ENCODE data around the gene SLC22A16.

DNA sequence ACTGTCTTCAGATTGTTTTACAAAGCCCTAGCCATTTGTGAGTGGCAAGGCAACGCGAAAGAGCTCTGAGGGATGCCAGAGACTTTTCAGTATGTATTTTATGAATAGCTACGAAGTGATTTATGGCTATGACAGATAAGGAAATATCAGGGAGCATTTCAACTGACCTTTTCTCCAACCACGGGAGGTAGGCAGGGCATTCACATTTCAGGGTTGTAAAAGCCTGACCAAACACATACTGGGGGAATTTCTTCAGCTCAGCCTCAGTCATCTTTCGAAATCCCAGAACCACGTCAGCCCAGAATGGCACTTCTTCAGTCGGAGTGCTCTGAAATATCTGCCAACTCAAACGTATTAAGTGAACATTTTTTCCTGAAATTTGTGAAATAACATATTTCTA lies 71.8 kb downstream of the SLC22A16 start:
- TF ChIP-seq, protein P1, sequence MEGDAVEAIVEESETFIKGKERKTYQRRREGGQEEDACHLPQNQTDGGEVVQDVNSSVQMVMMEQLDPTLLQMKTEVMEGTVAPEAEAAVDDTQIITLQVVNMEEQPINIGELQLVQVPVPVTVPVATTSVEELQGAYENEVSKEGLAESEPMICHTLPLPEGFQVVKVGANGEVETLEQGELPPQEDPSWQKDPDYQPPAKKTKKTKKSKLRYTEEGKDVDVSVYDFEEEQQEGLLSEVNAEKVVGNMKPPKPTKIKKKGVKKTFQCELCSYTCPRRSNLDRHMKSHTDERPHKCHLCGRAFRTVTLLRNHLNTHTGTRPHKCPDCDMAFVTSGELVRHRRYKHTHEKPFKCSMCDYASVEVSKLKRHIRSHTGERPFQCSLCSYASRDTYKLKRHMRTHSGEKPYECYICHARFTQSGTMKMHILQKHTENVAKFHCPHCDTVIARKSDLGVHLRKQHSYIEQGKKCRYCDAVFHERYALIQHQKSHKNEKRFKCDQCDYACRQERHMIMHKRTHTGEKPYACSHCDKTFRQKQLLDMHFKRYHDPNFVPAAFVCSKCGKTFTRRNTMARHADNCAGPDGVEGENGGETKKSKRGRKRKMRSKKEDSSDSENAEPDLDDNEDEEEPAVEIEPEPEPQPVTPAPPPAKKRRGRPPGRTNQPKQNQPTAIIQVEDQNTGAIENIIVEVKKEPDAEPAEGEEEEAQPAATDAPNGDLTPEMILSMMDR (IDR thresholded peaks at IDR 0.05): no peak
- TF ChIP-seq POLR2A (IDR thresholded peaks at IDR 0.05): no peak

Measured in breast epithelium (tissue), 3 donors.